Measurements from ENCODE around the gene APBB2.

Gene APBB2

DNA sequence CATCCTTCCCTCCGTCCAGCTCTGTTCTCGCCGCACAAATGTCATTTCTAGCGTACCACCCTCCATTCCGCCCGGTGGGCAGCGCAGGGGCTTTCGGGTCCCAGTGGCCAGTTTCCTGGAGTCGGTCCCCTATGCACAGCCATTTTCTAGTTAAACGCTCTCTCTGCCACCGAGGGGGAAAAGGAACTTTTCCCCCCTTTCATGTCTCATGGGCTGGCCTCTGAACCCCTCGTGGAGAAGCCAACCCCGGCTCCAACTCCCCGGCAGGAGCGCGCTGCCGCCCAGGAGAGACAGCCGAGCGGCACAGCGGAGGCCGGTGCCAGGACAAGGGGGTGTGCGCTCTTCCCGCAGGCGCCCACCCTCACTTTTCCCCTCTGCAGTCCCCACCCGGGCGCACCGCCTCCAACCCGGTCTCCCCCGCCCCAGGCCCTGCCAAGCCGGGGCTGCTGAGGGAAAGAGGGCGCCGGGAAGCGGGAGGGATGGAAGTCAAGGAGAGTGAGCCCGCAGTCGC is 662 bp downstream of the APBB2 start:
- TF ChIP-seq, protein P1, sequence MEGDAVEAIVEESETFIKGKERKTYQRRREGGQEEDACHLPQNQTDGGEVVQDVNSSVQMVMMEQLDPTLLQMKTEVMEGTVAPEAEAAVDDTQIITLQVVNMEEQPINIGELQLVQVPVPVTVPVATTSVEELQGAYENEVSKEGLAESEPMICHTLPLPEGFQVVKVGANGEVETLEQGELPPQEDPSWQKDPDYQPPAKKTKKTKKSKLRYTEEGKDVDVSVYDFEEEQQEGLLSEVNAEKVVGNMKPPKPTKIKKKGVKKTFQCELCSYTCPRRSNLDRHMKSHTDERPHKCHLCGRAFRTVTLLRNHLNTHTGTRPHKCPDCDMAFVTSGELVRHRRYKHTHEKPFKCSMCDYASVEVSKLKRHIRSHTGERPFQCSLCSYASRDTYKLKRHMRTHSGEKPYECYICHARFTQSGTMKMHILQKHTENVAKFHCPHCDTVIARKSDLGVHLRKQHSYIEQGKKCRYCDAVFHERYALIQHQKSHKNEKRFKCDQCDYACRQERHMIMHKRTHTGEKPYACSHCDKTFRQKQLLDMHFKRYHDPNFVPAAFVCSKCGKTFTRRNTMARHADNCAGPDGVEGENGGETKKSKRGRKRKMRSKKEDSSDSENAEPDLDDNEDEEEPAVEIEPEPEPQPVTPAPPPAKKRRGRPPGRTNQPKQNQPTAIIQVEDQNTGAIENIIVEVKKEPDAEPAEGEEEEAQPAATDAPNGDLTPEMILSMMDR (IDR thresholded peaks at IDR 0.05; ENCODE audit: poor library complexity, severe bottlenecking): no peak
- Histone ChIP-seq H3K27me3 (ENCODE audit: insufficient read depth, poor library complexity, severe bottlenecking) (no peaks in the 10 kb centered on the region), H3K4me3 (ENCODE audit: severe bottlenecking) (peak overlapping the region; percentile 52), H3K9me3 (ENCODE audit: severe bottlenecking) (no peaks in the 10 kb centered on the region), H3K27ac (ENCODE audit: poor library complexity, severe bottlenecking) (peak overlapping the region; percentile 79), H3K4me1 (ENCODE audit: insufficient read depth, poor library complexity, severe bottlenecking) (peaks cover 30% of the 10 kb centered on the region), H3K36me3 (ENCODE audit: low read depth) (peaks cover 11% of the 10 kb centered on the region)
- DNase-seq (ENCODE audit: low spot score) (no peak), ATAC-seq (ENCODE audit: low read depth) (peak; percentile 5)

DNA sequence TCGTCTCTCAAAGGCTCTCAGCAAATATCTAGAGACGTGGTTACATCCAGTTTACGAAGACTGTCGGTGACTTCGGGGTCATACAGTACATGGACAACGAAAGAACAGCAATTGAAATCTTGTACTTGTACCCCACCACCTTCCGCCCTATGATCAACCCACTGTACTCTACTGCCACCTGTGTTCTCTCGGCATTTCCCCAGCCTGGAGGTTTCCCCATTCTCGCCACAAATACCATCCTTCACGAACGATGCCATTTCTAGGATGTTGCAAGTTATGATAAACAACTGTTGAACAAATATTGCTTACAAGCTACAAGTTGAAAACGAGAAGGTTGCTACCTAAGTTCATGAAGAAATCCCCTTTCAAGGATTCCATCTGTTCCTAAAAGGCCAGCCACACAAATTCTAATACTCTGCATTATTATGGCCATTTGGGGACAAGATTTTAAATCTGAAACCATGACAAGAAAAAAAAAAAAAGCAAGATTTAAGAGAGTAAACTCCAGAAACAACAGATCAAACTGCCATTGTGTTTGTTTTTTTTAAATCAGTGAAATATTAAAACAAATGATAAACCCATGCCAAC is 1.6 kb downstream of the APBB2 start:
- peak; percentile 55 for ATAC-seq (ENCODE audit: low read depth)
- Histone ChIP-seq H3K27ac (ENCODE audit: poor library complexity, severe bottlenecking) (peak overlapping the region; percentile 79), H3K27me3 (ENCODE audit: insufficient read depth, poor library complexity, severe bottlenecking) (no peaks in the 10 kb centered on the region), H3K36me3 (ENCODE audit: low read depth) (peaks cover 11% of the 10 kb centered on the region), H3K4me3 (ENCODE audit: severe bottlenecking) (peak overlapping the region; percentile 52), H3K4me1 (ENCODE audit: insufficient read depth, poor library complexity, severe bottlenecking) (peaks cover 38% of the 10 kb centered on the region), H3K9me3 (ENCODE audit: severe bottlenecking) (no peaks in the 10 kb centered on the region)
- TF ChIP-seq, protein P1 (IDR thresholded peaks at IDR 0.05; ENCODE audit: poor library complexity, severe bottlenecking): peak; percentile 91
- DNase-seq (ENCODE audit: low spot score): no peak

DNA sequence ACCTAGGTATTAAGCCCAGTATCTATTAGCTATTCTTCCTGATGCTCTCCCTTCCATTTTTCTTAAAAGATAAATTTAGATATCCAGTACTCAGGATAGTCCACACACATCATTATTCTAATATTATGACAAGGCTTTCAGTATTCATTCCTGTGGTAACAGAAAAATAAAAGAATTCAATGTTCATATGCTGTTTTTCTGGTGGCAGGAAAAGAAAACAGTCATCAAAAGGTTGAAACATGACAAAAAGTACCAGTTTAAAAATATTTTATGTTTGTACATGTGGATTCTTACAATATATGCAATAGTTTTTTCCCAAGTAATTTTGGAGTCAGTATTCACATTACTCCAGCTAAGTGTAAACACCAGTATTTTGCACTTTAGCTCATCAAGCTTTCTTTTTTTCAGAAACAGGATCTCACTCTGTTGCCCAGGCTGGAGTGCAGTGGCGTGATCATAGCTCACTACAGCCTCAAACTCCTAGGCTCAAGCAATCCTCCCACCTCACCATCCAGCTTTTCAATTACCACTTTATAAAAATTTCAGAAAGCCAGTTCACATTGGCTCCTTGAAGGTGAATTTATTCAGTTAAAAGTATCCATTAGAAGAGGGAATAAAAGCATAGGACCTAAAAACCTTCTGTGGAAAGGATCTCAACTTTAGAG is 2.3 kb downstream of the APBB2 start:
- Histone ChIP-seq H3K36me3 (ENCODE audit: low read depth) (peaks cover 11% of the 10 kb centered on the region), H3K9me3 (ENCODE audit: severe bottlenecking) (no peaks in the 10 kb centered on the region), H3K27me3 (ENCODE audit: insufficient read depth, poor library complexity, severe bottlenecking) (no peaks in the 10 kb centered on the region), H3K4me3 (ENCODE audit: severe bottlenecking) (peak overlapping the region; percentile 52), H3K4me1 (ENCODE audit: insufficient read depth, poor library complexity, severe bottlenecking) (peaks cover 33% of the 10 kb centered on the region), H3K27ac (ENCODE audit: poor library complexity, severe bottlenecking) (peak overlapping the region; percentile 79)
- ATAC-seq (ENCODE audit: low read depth) (no peak), DNase-seq (ENCODE audit: low spot score) (no peak)
- TF ChIP-seq, protein P1 (IDR thresholded peaks at IDR 0.05; ENCODE audit: poor library complexity, severe bottlenecking): no peak

DNA sequence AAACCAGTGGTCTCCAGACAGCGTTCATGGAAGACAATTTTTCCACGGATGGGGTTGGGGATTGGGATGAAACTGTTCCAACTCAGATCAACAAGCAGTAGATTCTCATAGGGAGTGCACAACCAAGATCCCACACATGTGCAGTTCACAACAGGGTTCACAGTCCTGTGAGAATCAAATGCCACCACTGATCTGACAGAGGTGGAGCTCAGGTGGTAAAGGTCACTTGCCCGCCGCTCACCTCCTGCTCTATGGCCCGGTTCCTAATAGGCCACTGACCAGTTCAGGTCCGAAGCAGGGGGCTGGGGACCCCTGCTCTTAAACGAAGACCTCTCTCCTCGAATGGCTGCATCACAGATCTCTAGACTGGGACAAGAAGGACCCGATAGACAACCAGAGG is 4.4 kb downstream of the APBB2 start:
- Histone ChIP-seq H3K9me3 (ENCODE audit: severe bottlenecking) (no peaks in the 10 kb centered on the region), H3K4me3 (ENCODE audit: severe bottlenecking) (no peak overlapping the region), H3K4me1 (ENCODE audit: insufficient read depth, poor library complexity, severe bottlenecking) (peaks cover 38% of the 10 kb centered on the region), H3K27ac (ENCODE audit: poor library complexity, severe bottlenecking) (peak overlapping the region; percentile 19), H3K27me3 (ENCODE audit: insufficient read depth, poor library complexity, severe bottlenecking) (no peaks in the 10 kb centered on the region), H3K36me3 (ENCODE audit: low read depth) (peaks cover 11% of the 10 kb centered on the region)
- TF ChIP-seq, protein P1 (IDR thresholded peaks at IDR 0.05; ENCODE audit: poor library complexity, severe bottlenecking): no peak
- no peak for ATAC-seq (ENCODE audit: low read depth)
- DNase-seq (ENCODE audit: low spot score): no peak

DNA sequence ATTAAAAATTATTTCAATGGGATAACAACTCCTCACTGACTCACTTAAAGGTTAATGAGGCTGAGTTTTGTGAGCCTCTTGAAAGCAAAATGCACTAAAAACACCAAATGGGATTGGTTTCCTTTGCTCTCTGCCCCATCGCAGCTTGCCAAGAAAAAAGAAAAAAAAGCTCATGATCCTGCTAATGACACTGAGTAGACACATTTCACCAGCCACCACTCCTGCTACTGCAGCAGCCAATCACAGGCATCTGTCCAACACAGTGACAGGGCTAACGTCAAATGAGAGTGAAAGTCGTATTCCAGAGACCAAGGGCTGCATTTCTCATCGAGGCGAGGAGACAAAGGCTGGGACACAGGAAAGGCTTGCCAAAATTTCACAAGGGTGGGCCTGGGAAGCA is 5.2 kb downstream of the APBB2 start:
- Histone ChIP-seq H3K27ac (ENCODE audit: poor library complexity, severe bottlenecking) (peak overlapping the region; percentile 19), H3K27me3 (ENCODE audit: insufficient read depth, poor library complexity, severe bottlenecking) (no peaks in the 10 kb centered on the region), H3K4me1 (ENCODE audit: insufficient read depth, poor library complexity, severe bottlenecking) (peaks cover 45% of the 10 kb centered on the region), H3K36me3 (ENCODE audit: low read depth) (peaks cover 11% of the 10 kb centered on the region), H3K9me3 (ENCODE audit: severe bottlenecking) (no peaks in the 10 kb centered on the region), H3K4me3 (ENCODE audit: severe bottlenecking) (no peak overlapping the region)
- DNase-seq (ENCODE audit: low spot score): no peak
- TF ChIP-seq, protein P1 (IDR thresholded peaks at IDR 0.05; ENCODE audit: poor library complexity, severe bottlenecking): no peak
- no peak for ATAC-seq (ENCODE audit: low read depth)

All from RWPE2 (cell line).